CD4-positive, alpha-beta T cell treated with Interleukin-4 for 4 hours (primary cell): ENCODE data around the gene CEBPZ.
A peak's percentile ranks its signal among the peaks of the same experiment; 100 is the strongest.
"Not testable (repeated sequence)": the region's sequence is repeated elsewhere in the genome, so short reads cannot be mapped to it uniquely, and the experiment has no call there.

Experiments
- DNase-seq: peaks from one replicate; pipeline ENCODE4 v3.0.0-alpha.2; 2020

The CEBPZ gene

GRCh38 chr2:37211939-37212338 is 19.5 kb downstream of the CEBPZ start:
- DNase-seq, result no peak

DNA sequence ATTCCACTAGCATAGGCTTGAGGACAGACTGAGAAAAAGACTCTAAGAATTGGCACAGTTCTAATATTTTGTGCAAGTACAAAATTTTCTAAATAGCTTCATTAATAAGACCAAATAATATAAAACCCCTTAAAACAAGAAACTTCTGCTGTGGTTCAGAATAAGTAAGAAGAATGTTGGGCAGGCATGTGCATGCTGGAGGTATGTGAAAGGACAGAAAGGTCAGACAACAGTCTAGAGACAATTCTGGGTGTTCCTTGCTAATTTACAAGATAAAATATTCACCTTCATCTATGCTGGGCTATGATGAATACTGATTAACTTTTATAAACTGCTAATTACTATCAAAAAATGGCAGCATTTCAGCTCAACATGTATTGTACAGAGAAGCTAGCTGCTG is 20.2 kb downstream of the CEBPZ start:
- DNase-seq, result no peak

GRCh38 chr2:37206760-37207159 is 24.6 kb downstream of the CEBPZ start:
- not testable (repeated sequence) for DNase-seq

GRCh38 chr2:37205689-37206341 is 25.6 kb downstream of the CEBPZ start:
- DNase-seq, result no peak

DNA sequence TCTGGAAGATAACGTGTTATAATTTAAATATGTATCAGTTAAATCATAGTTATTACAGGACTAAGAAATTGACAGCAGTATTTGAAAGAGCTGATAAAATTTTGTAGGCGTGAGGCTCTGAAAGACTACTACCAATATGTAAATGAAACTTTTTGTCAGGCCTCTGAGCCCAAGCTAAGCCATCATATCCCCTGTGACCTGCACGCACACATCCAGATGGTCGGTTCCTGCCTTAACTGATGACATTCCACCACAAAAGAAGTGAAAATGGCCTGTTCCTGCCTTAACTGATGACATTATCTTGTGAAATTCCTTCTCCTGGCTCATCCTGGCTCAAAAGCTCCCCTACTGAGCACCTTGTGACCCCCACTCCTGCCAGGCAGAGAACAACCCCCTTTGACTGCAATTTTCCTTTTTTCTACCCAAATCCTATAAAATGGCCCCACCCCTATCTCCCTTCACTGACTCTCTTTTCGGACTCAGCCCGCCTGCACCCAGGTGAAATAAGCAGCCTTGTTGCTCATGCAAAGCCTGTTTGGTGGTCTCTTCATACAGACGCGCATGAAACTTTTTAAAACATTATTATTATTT is 26.2 kb downstream of the CEBPZ start:
- not testable (repeated sequence) for DNase-seq

DNA sequence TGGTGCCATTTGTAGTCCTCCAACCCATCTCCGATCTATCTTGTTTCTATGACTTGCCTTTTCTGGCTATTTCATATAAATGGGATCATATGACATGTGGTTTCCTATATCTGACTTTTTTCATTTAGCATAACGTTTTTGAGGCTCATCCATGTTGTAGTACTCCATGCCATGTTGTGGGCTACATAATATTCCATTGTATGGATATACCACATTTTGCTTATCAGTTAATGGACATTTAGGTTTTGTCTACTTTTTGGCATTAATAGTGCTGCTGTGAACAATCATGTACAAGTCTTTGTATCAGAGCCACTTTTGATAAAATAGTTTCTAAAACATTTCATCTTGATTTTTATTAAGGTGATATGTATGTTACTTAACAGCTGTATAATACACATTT is 27.7 kb downstream of the CEBPZ start:
- no peak for DNase-seq

GRCh38 chr2:37201766-37202165 is 29.6 kb downstream of the CEBPZ start:
- peak; percentile 57 for DNase-seq

DNA sequence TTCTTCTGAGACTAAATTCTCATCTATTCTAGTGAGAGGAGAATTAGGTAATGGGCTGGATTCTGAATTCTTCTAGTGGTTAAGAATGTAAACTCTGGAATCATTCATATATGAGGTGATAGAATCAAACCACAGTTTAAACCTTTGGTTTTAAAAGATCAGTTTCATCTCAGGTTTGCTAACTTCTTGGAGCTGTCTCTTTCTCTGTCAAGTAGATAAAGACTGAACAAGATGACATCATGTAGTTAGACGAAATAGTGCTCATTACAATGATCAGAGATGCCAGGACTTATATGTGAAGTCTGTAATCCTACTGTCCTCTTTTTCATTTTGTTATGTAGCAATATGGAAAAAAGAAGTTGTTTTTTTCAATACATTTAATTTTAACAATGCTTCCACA is 30.2 kb downstream of the CEBPZ start:
- DNase-seq, result no peak

GRCh38 chr2:37198681-37199065 is 32.7 kb downstream of the CEBPZ start:
- DNase-seq, result no peak

- peak; percentile 90 for DNase-seq
Observed at GRCh38 chr2:37196320-37197195, 34.8 kb downstream of the CEBPZ start, which contains the start of gene CEBPZOS. Gene CEBPZOS, plus strand, starts transcription at chr2:37196496. Its CDS starts 3,209 bp downstream, at chr2:37199705.

- not testable (repeated sequence) for DNase-seq
Observed at GRCh38 chr2:37195862-37196319, 35.5 kb downstream of the CEBPZ start.

- no peak for DNase-seq
Observed at GRCh38 chr2:37192551-37192950, 38.8 kb downstream of the CEBPZ start.

GRCh38 chr2:37191747-37192146 is 39.6 kb downstream of the CEBPZ start:
- DNase-seq, result no peak

DNA sequence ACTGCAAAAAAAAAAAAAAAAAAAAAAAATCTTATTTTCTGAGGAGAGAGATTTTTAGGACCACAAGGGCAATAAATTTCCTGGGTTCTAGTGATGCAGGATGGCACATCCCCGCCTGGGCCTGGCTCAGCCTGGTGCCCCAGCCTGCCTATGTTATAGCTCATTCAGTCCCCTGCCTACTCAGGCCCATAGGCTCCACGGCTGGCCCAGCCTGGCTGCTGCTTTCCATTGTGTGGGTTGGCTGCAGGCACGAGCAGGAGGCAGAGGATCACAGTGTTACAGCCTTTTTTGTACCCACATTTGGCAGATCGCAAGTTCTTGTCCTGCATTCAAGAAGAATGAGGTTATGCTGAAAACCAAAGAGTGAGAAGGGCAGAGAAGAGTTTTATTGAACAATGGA is 40.1 kb downstream of the CEBPZ start:
- DNase-seq, result no peak

- no peak for DNase-seq
Observed at GRCh38 chr2:37190290-37190689, 41.1 kb downstream of the CEBPZ start.

DNA sequence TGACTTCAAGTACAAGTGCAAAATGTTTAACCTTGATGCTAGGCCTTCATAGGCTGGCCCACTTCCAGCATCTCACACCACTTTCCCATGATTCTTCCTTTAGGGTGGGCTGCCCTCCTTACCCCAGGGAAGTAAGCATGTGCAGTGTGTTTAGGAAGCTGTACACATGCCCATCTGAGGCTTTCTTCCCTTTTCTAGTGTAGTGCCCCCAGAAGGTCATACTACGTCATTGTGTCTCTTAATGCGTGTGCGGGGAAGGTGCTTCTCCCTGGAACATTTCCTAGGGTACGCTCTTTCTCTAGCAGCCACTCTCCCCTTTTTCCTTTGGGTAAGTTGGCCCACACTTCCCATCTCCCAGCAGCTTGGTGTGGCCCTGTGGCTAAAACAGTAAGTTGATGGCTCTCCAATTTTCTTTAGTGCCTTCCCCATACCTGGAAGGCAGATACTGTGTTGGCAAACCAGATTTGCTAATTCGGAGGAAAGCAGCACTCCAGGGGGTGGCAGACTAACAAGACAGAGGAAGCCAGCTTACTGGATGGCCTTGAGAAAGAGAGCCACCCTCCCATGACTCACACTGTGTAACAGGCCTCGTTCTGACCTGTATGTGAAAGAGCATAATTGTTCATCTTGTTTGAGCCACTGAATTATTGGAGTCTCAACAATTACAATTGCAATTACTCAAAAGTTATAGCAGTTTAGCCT is 41.8 kb downstream of the CEBPZ start:
- no peak for DNase-seq

DNA sequence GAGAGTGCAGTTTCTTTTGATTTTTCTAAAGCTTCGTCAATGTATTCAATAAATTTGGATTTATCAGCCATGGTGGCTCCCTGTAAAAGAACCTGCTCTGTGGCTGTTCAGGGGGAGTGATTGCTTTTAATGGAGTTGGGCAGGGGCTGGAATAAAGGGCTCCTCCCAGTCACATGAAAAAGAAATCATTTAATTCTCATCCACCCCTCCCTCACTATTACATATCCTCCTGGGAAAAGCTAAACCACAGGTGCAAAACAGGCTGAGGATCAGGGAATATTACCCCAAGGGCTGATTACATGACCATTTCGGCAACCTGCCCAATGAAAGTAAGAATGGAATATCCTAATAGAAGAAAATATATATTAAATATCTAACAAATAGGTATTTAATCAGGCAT is 42.8 kb downstream of the CEBPZ start, which contains the start of gene SULT6B1:
Gene SULT6B1, minus strand, starts transcription at position 101 of the 400 bp plus-strand sequence. Its CDS starts 30 bp downstream, at position 71.
- DNase-seq, result no peak

- DNase-seq, result no peak
Observed at GRCh38 chr2:37181726-37182684, 49.4 kb downstream of the CEBPZ start.

DNA sequence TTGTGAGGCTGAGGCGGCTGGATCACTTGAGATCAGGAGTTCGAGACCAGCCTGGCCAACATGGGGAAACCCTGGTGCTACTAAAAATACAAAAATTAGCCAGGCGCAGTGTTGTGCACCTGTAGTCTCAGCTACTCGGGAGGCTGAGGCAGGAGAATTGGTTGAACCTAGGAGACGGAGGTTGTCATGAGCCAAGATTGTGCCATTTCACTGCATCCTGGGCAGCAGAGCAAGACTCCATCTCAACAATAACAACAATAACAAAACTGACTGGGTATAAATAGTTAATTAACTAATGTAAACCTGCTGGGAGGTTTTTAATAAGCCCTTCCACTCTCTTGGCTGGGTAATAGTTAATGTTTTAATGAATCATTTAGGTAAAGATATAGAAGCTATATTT is 50.8 kb downstream of the CEBPZ start:
- no peak for DNase-seq

DNA sequence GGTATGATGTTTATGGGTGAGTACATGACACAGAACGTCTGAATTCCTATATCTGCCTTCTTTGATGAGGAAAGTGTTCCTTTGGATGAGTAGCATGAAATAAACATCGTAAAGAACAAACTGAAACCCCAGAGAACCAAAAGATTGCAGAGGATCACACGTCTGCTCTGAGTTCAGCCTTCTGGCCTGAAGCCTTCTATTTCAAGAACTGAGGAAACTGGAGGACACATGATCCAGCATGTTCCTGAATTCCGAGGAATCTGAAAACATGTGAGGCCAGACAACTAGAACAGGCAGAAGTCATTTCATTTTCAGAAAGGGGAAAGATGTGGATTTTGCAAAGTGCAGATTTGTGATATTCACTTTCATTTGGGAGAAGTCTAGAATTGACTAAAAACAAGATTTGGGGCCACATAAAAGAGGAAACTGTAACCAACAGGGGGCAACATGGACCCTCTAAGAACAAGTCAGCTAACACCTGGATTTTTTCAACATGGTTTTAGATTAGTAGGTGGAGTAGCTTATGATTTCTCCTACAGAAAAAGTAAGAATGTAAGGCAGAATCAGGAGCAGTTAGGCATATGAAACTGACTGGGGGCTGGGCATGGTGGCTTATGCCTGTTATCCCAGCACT is 51.3 kb downstream of the CEBPZ start:
- no peak for DNase-seq

- DNase-seq, result no peak
Observed at GRCh38 chr2:37173741-37174140, 57.7 kb downstream of the CEBPZ start.
